IMR-90 (cell line): Measurements from ENCODE around the gene DDX27. TPM values are rescaled to one million over a fixed set of nuclear protein-coding genes. Genes with fewer than 3 reads are reported as not detected.

Experiments
- ATAC-seq: fragments of 200-7000 bp; cut with Tn5 transposase; 2 replicates; pipeline ENCODE4 v1.9.1; 2020; ENCODE audit warnings: low read depth, mild to moderate bottlenecking, moderate library complexity
- BruUV-seq: library from RNA; stranded (reverse); fragments of 400-500 nt; replicated peaks from 2 replicates; lab custom pipeline; 2021; lab: Mats Ljungman, UMichigan
- CTCF ChIA-PET: fragments of 300-600 bp; formaldehyde crosslinking; extraction: SDS; loops from one replicate; lab custom pipeline; 2021; ENCODE audit warnings: antibody characterized with exemption; lab: Yijun Ruan, JAX
- POLR2A ChIA-PET: fragments of 300-600 bp; sonication (Branson Sonifier 250); formaldehyde crosslinking; loops from one replicate; lab custom pipeline; 2022; ENCODE audit warnings: antibody characterized with exemption; ENCODE audit not compliant: unreplicated experiment; lab: Charles Lee
- DNase-seq: peaks from one replicate; pipeline ENCODE4 v3.0.0; 2013
- H2AFZ ChIP-seq: replicated peaks from 2 replicates; pipeline ENCODE3; 2013; ENCODE audit warnings: low read length, mild to moderate bottlenecking; ENCODE audit not compliant: poor library complexity
- H2AK5ac ChIP-seq: 2 replicates; pipeline ENCODE4 v1.6.1; 2013; ENCODE audit warnings: low read depth, low read length, inconsistent platforms
- H2AK9ac ChIP-seq: replicated peaks from 2 replicates; pipeline ENCODE3; 2013; ENCODE audit warnings: mild to moderate bottlenecking, low read depth, low read length, moderate library complexity; ENCODE audit not compliant: poor library complexity
- H2BK120ac ChIP-seq: 2 replicates; pipeline ENCODE4 v1.6.1; 2013; ENCODE audit warnings: low read depth, low read length, inconsistent platforms
- H2BK15ac ChIP-seq: 3 replicates; pipeline ENCODE4 v1.6.1; 2013; ENCODE audit warnings: low read depth, low read length, inconsistent platforms
- H2BK20ac ChIP-seq: 2 replicates; pipeline ENCODE4 v1.6.1; 2013; ENCODE audit warnings: low read depth, mild to moderate bottlenecking, inconsistent platforms, low read length, moderate library complexity
- H2BK5ac ChIP-seq: 2 replicates; pipeline ENCODE4 v1.6.1; 2013; ENCODE audit warnings: mild to moderate bottlenecking, low read depth, low read length, inconsistent platforms; ENCODE audit not compliant: poor library complexity, severe bottlenecking
- H3K14ac ChIP-seq: replicated peaks from 2 replicates; pipeline ENCODE4 v1.6.1; 2013; ENCODE audit warnings: low read depth, low read length, inconsistent platforms
- H3K18ac ChIP-seq: 2 replicates; pipeline ENCODE4 v1.6.1; 2013; ENCODE audit warnings: low read depth, low read length, control low read depth
- H3K23ac ChIP-seq: 2 replicates; pipeline ENCODE4 v1.6.1; 2013; ENCODE audit warnings: low read depth, low read length, inconsistent platforms
- H3K27ac ChIP-seq: 2 replicates; pipeline ENCODE4 v1.5.1; 2013; ENCODE audit warnings: mild to moderate bottlenecking, control low read depth, low read length; ENCODE audit not compliant: insufficient read depth
- H3K27me3 ChIP-seq: 2 replicates; pipeline ENCODE4 v1.6.1; 2013; ENCODE audit warnings: low read length; ENCODE audit not compliant: control insufficient read depth, insufficient read depth
- H3K36me3 ChIP-seq: 2 replicates; pipeline ENCODE4 v1.6.1; 2013; ENCODE audit warnings: low read length, mixed read lengths; ENCODE audit not compliant: control insufficient read depth, insufficient read depth
- H3K4ac ChIP-seq: 2 replicates; pipeline ENCODE4 v1.6.1; 2013; ENCODE audit warnings: low read depth, low read length, inconsistent platforms
- H3K4me1 ChIP-seq: 2 replicates; pipeline ENCODE4 v1.6.1; 2013; ENCODE audit warnings: low read length, mixed read lengths; ENCODE audit not compliant: control insufficient read depth, insufficient read depth
- H3K4me2 ChIP-seq: 2 replicates; pipeline ENCODE4 v1.6.1; 2013; ENCODE audit warnings: low read depth, mild to moderate bottlenecking, control low read depth, low read length, moderate library complexity
- H3K4me3 ChIP-seq: 2 replicates; pipeline ENCODE4 v1.5.1; 2013; ENCODE audit warnings: low read depth, mild to moderate bottlenecking, control low read depth, low read length, moderate library complexity; ENCODE audit not compliant: insufficient read depth
- H3K56ac ChIP-seq: 2 replicates; pipeline ENCODE4 v1.6.1; 2013; ENCODE audit warnings: low read length, inconsistent platforms; ENCODE audit not compliant: insufficient read depth; ENCODE audit errors: extremely low read depth
- H3K79me1 ChIP-seq, 2 experiments: 2 replicates each; pipeline ENCODE4 v1.6.1; 2013; ENCODE audit warnings: low read length in 2 of 2, inconsistent platforms in 1 of 2, low read depth in 1 of 2
- H3K9ac ChIP-seq: 2 replicates; pipeline ENCODE4 v1.6.1; 2013; ENCODE audit warnings: low read depth, low read length, control low read depth
- H3K9me1 ChIP-seq: 2 replicates; pipeline ENCODE4 v1.6.1; 2013; ENCODE audit warnings: low read length, inconsistent platforms; ENCODE audit not compliant: insufficient read depth
- H3K9me3 ChIP-seq: 2 replicates; pipeline ENCODE4 v1.6.1; 2013; ENCODE audit warnings: low read length; ENCODE audit not compliant: control insufficient read depth, insufficient read depth
- H4K20me1 ChIP-seq: 2 replicates; pipeline ENCODE4 v1.6.1; 2013; ENCODE audit warnings: low read length, inconsistent platforms; ENCODE audit not compliant: insufficient read depth
- H4K5ac ChIP-seq: 2 replicates; pipeline ENCODE4 v1.6.1; 2013; ENCODE audit warnings: mild to moderate bottlenecking, low read depth, low read length, control low read depth
- H4K8ac ChIP-seq, 2 experiments: 2 replicates each; pipeline ENCODE4 v1.6.1; 2013; ENCODE audit warnings: low read depth in 2 of 2, low read length in 2 of 2, control low read depth in 1 of 2, inconsistent platforms in 1 of 2
- H4K91ac ChIP-seq: 2 replicates; pipeline ENCODE4 v1.6.1; 2013; ENCODE audit warnings: low read depth, low read length, inconsistent platforms; ENCODE audit not compliant: insufficient read depth
- BHLHE40 ChIP-seq: fragments of 150-350 bp; IDR thresholded peaks from 2 replicates; pipeline ENCODE4 v1.6.1; 2016; ENCODE audit warnings: mild to moderate bottlenecking, low read depth, low read length
- CEBPB ChIP-seq: IDR thresholded peaks from 2 replicates; pipeline ENCODE4 v1.6.1; 2012; ENCODE audit warnings: low read depth, low read length, improper control_type of control experiment
- CHD1 ChIP-seq: IDR thresholded peaks from 2 replicates; pipeline ENCODE4 v1.6.1; 2012; ENCODE audit warnings: low read depth, low read length, improper control_type of control experiment
- MAFK ChIP-seq: IDR thresholded peaks from 2 replicates; pipeline ENCODE4 v1.6.1; 2012; ENCODE audit warnings: low read depth, low read length, improper control_type of control experiment
- MAZ ChIP-seq: IDR thresholded peaks from 2 replicates; pipeline ENCODE4 v1.6.1; 2012; ENCODE audit warnings: low read depth, mild to moderate bottlenecking, low read length, improper control_type of control experiment, moderate library complexity, borderline replicate concordance
- MXI1 ChIP-seq: IDR thresholded peaks from 2 replicates; pipeline ENCODE4 v1.6.1; 2012; ENCODE audit warnings: low read depth, mild to moderate bottlenecking, low read length, moderate library complexity, borderline replicate concordance
- NFE2L2 ChIP-seq: fragments of 150-350 bp; IDR thresholded peaks from 2 replicates; pipeline ENCODE4 v1.6.1; 2016; ENCODE audit warnings: low read depth, mild to moderate bottlenecking, low read length
- POLR2A ChIP-seq: IDR thresholded peaks from 2 replicates; pipeline ENCODE4 v1.6.1; 2012; ENCODE audit warnings: mild to moderate bottlenecking, low read depth, low read length
- RAD21 ChIP-seq: IDR thresholded peaks from 2 replicates; pipeline ENCODE4 v1.6.1; 2012; ENCODE audit warnings: low read length, improper control_type of control experiment
- RCOR1 ChIP-seq: IDR thresholded peaks from 2 replicates; pipeline ENCODE4 v1.6.1; 2012; ENCODE audit warnings: mild to moderate bottlenecking, low read length, improper control_type of control experiment; ENCODE audit not compliant: insufficient replicate concordance
- RFX5 ChIP-seq: IDR thresholded peaks from 2 replicates; pipeline ENCODE4 v1.8.0; 2012; ENCODE audit warnings: low read depth, mild to moderate bottlenecking, low read length, moderate library complexity
- WGBS, 2 experiments: methylation state at CpG; one replicate each; pipeline versions ENCODE4 v1.1.5 to v1.1.7; 2013; ENCODE audit warnings: missing lambda C conversion rate in 2 of 2; ENCODE audit not compliant: insufficient read length in 1 of 2; ENCODE audit errors: extremely low coverage in 2 of 2; 5-methylcytosine and 5-hydroxymethylcytosine counted together
- dilution Hi-C: fragments of 300-500 bp; cut with HindIII; formaldehyde crosslinking; loops from one replicate; pipeline ENCODE4 v1.14.3; 2018; ENCODE audit warnings: low sequenced_read_pairs; ENCODE audit not compliant: unreplicated experiment
- in situ Hi-C: fragments of 300-500 bp; cut with MboI; formaldehyde crosslinking; loops from 3 replicates; pipeline ENCODE4 v1.14.3; 2019; ENCODE audit warnings: low sequenced_read_pairs, inconsistent platforms, mixed read lengths
- intact Hi-C: fragments of 100-400 bp; cut with micrococcal nuclease; formaldehyde crosslinking; loops from 2 replicates; pipeline ENCODE4 v1.10.0; 2022
- polyA plus RNA-seq, 3 experiments: library from polyadenylated mRNA; depleted of rRNA; stranded (reverse); fragments of >200 nt; gene quantifications; 2 replicates each; pipeline ENCODE4 v1.2.3, GENCODE V29; 2012; ENCODE audit warnings: low replicate concordance in 1 of 3
- total RNA-seq: library from RNA; depleted of rRNA; stranded (reverse); fragments of >200 nt; gene quantifications from 2 replicates; pipeline ENCODE4 v1.2.3, GENCODE V29; 2012
- TF ChIP-seq, protein P1 (sequence below): fragments of 150-350 bp; IDR thresholded peaks from 2 replicates; pipeline ENCODE4 v1.6.1; 2016; ENCODE audit warnings: low read depth, mild to moderate bottlenecking, low read length, moderate library complexity, borderline replicate concordance
- TF ChIP-seq, protein P2 (sequence below): fragments of 150-350 bp; IDR thresholded peaks from 2 replicates; pipeline ENCODE4 v1.6.1; 2017; ENCODE audit warnings: mild to moderate bottlenecking, antibody characterized with exemption, low read length, low read depth
- TF ChIP-seq, protein P3 (sequence below): conservative IDR thresholded peaks from 2 replicates; pipeline ENCODE4 v1.5.1; 2012; ENCODE audit warnings: mild to moderate bottlenecking, low read depth, low read length, improper control_type of control experiment

Gene DDX27
- total and polyA plus RNA-seq, 2 of the 4 experiments (the other 2 are of a cell fraction), result 33.2 to 36.7 TPM

DNA sequence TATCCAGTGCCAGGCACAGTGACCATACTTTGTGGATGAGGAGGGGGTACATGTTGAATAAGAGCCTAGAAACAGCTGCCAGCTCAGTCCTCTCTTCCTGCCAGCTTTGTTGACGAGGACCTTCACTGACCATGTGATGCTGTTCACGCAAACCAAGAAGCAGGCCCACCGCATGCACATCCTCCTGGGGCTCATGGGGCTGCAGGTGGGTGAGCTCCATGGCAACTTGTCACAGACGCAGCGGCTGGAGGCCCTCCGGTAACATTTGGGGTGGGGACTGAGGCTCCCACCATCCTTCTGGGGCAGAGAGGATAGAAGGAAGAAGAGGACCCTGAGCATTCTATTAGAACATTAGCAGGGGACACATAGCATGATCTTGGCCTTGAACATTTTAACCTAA lies 15.6 kb downstream of the DDX27 start:
- WGBS, 2 experiments, result 96% methylated on average over 4 of the region's 6 CpGs; no CpG with 5 or more reads in 1 of the 2 experiments
- Histone ChIP-seq H3K9ac (no peak overlapping the region), H4K5ac (no peak overlapping the region), H3K23ac (no peak overlapping the region), H3K4me3 (no peak overlapping the region), H3K4ac (no peak overlapping the region), H3K27ac (no peak overlapping the region), H4K20me1 (no peaks in the 10 kb centered on the region), H3K18ac (no peak overlapping the region), H2AK5ac (no peak overlapping the region), H3K4me2 (no peak overlapping the region), H2AFZ (no peak overlapping the region), H3K9me3 (no peaks in the 10 kb centered on the region), H3K56ac (no peak overlapping the region), H3K9me1 (no peaks in the 10 kb centered on the region), H2BK120ac (no peak overlapping the region), H2BK20ac (no peak overlapping the region), H2BK5ac (no peak overlapping the region), H3K79me1 (no peaks in the 10 kb centered on the region), H2BK15ac (no peak overlapping the region), H4K91ac (no peak overlapping the region), H3K27me3 (no peaks in the 10 kb centered on the region), H2AK9ac (no peak overlapping the region), H3K4me1 (peaks cover 3% of the 10 kb centered on the region; the same call in 1 of the 2 replicates), H4K8ac (no peak overlapping the region), H3K36me3 (peaks cover 73% of the 10 kb centered on the region), H3K14ac (no peak overlapping the region)
- intact Hi-C loops, result no loop called here
- in situ Hi-C loops, result no loop called here
- ChIA-PET POLR2A (no interaction called here), CTCF (no interaction called here)
- no peak for ATAC-seq
- dilution Hi-C loops, result no loop called here
- BruUV-seq, result no TSS peak
- TF ChIP-seq BHLHE40, result no peak
- TF ChIP-seq CEBPB, result no peak
- no peak for TF ChIP-seq MXI1
- TF ChIP-seq RAD21, result no peak
- TF ChIP-seq, protein P1, sequence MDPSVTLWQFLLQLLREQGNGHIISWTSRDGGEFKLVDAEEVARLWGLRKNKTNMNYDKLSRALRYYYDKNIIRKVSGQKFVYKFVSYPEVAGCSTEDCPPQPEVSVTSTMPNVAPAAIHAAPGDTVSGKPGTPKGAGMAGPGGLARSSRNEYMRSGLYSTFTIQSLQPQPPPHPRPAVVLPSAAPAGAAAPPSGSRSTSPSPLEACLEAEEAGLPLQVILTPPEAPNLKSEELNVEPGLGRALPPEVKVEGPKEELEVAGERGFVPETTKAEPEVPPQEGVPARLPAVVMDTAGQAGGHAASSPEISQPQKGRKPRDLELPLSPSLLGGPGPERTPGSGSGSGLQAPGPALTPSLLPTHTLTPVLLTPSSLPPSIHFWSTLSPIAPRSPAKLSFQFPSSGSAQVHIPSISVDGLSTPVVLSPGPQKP, result no peak
- TF ChIP-seq RFX5, result no peak
- no peak for TF ChIP-seq NFE2L2
- TF ChIP-seq POLR2A, result no peak
- TF ChIP-seq CHD1, result no peak
- TF ChIP-seq MAZ, result no peak
- no peak for TF ChIP-seq RCOR1
- TF ChIP-seq, protein P2, sequence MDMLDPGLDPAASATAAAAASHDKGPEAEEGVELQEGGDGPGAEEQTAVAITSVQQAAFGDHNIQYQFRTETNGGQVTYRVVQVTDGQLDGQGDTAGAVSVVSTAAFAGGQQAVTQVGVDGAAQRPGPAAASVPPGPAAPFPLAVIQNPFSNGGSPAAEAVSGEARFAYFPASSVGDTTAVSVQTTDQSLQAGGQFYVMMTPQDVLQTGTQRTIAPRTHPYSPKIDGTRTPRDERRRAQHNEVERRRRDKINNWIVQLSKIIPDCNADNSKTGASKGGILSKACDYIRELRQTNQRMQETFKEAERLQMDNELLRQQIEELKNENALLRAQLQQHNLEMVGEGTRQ, result no peak
- TF ChIP-seq, protein P3, sequence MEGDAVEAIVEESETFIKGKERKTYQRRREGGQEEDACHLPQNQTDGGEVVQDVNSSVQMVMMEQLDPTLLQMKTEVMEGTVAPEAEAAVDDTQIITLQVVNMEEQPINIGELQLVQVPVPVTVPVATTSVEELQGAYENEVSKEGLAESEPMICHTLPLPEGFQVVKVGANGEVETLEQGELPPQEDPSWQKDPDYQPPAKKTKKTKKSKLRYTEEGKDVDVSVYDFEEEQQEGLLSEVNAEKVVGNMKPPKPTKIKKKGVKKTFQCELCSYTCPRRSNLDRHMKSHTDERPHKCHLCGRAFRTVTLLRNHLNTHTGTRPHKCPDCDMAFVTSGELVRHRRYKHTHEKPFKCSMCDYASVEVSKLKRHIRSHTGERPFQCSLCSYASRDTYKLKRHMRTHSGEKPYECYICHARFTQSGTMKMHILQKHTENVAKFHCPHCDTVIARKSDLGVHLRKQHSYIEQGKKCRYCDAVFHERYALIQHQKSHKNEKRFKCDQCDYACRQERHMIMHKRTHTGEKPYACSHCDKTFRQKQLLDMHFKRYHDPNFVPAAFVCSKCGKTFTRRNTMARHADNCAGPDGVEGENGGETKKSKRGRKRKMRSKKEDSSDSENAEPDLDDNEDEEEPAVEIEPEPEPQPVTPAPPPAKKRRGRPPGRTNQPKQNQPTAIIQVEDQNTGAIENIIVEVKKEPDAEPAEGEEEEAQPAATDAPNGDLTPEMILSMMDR, result no peak
- TF ChIP-seq MAFK, result no peak
- no peak for DNase-seq
